NCI-H524 (cell line): ENCODE measurements around the gene MYEOV.

ENCODE experiments used
- DNase-seq, 2 experiments: peaks; one replicate each; lab custom pipeline; 2025; lab: John Stamatoyannopoulos, UW

The MYEOV gene

GRCh38 chr11:69293819-69294505 lies at the start of gene MYEOV:
MYEOV (plus strand) TSS chr11:69294155; CDS start chr11:69295355, 1,200 bp downstream.
- DNase-seq, result no peak

GRCh38 chr11:69244266-69244665 lies 49.7 kb upstream of the MYEOV start:
- DNase-seq, result no peak

GRCh38 chr11:69245041-69245440 lies 48.9 kb upstream of the MYEOV start:
- DNase-seq, result no peak

GRCh38 chr11:69245491-69246345 lies 48.2 kb upstream of the MYEOV start:
- DNase-seq, result no peak

DNA sequence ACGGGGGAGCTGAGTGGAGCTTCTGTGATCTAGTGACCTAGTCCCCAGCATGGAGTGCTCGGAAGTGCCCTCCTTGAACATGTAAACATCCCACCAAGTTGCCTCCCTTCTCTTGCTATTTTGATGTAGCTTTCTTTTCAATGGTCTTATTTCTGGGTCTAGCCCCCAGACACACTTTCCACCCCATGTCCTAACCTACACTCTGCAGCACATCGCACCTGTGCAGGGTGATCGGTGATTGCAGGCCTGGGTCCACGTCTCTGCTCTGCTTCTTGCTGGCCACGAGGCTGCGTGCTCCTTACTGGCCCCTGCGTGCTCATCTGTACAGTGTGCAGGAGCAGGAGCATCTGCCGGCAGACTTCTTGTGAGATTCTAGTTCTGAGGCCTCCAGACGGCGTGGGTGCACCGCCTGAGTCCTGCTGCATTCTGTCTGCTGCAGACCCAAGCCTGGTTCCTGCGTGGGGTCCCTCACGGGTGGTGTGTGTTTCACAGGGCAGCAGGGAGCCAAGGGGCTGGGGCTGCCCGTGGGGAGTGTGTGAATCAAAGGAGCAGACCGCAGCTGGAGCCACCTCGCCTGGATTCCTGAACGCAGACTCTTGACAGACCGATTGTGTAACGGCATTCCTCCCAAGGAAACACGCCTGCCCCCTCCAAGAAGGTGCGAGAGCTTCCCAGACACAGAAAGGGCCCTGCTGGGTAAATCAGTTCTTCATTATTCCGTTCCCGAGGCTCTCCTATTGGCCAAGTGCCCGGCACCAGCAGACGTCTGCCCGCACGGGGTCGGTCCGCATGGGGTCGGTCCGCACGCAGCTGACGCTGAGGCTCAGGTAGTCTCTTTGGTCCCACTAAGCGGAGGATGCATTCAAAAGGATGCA lies 44.4 kb upstream of the MYEOV start:
- no peak for DNase-seq

- DNase-seq, result no peak
Measured at GRCh38 chr11:69250186-69251056, 43.5 kb upstream of the MYEOV start.

DNA sequence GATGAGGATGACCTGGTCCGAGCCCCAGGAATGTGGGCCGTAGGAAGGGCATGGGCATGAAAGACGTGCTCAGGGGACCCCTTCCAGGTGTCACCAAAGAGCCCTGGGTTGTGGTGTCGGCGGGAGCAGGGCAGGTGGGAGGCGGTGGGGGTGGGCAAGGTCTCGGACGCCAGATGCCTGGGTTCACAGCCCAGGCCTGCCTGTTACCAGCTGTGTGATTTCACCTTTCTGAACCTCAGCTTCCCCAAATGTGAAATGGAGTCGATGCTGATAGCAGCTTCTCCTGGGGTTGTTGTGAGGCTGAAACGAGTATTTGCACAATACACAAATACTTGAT lies 42.9 kb upstream of the MYEOV start:
- DNase-seq, result no peak

GRCh38 chr11:69251639-69252489 lies 42.1 kb upstream of the MYEOV start:
- no peak for DNase-seq

GRCh38 chr11:69252490-69252837 lies 41.5 kb upstream of the MYEOV start:
- no peak for DNase-seq

DNA sequence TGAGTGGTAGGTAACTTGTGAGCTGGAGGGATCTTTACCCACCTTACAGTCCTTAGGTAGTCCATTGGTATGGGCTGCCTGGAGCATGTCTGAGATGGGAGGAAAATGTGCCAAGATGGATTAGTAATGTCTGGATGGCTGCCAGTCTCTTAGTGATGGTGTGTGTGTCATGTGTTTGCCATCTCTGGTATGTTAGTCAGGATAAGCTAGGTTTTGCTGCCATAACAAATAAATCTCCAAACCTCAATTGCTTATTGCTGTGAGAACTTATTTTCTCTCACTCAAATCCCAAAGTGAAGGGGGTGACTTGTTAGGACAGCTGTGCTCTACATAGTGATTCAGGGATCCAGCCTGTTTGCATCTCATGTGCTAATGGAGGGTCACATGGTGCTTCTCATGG lies 40.9 kb upstream of the MYEOV start:
- no peak for DNase-seq

DNA sequence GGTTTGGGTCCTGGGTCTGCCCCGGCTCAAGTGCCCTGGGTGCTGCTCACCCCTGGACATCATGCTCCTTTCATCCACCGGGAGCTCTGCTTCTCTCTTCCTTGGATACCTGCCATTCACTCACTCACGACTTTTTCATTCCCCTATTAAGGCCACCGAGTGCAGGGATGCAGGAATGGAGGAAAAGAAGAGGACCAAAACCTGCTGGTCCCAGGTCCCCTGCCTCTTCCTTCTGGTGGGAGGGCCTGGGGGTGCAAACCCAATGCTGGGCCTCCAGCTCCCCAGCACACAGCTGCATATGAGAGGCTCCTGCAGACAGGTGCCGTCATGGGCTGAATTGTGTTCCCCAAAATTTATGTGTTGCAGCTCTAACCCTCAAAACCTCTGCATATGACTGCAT lies 36.8 kb upstream of the MYEOV start:
- DNase-seq, result no peak

DNA sequence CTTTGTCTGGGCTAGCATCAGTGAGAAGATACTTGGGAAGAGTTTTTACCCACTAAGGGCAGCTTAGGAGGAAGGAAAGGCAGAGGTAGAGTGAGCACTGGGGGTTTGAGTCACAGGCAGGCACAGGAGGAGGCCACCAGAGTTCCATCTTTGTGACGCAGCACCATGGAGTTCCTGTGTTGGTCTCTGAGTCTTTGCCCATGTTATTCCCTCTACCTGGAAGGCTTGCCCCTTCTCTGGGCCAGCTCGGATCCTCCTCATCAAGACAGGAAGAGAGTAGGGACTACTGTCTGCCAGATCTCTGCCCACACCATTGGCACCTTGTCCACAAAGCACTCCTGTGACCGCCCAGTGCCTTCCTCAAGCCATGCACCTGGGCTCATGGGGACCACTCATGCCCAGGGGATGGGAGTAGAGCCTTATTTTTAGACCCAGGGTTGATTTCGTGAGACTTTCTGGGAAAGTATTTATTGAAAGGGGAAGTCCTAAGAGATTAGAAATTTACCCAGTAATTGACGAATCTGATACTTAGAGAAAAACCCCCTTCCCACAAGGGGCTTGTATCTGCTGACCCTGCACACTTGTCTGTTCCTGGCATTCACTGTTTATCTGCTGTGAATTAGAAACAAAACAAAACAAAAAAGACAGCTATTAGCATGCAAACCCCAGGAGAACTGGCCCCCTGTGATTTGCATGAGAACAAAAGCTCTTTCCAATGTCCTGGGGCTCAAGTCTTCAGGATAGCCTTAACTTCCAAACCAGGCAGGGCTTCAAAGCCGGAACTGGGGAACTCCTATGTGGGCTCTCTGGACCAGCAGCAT lies 35.9 kb upstream of the MYEOV start:
- DNase-seq, result no peak

DNA sequence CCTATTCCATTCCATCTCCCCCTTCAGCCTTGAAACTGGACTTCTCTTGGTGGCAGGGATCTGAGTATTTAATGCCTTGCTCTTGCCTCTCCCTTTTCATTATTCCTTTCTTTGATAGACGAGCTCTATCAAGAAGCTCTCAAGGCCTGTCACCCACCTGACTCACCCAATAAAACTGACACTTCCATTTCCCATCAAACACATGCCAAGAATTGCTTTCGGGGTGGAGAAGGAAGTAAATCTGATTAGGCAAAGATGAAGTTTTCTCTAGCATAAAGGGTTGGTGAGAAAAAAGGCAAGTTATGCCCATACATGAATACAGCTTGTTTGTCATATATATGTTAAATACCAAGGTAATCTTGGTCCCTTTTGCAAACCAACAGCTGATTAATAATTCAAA lies 34.9 kb upstream of the MYEOV start:
- no peak for DNase-seq

- DNase-seq, result no peak
Measured at GRCh38 chr11:69260622-69261021, 33.3 kb upstream of the MYEOV start.

GRCh38 chr11:69261116-69261515 lies 32.8 kb upstream of the MYEOV start:
- DNase-seq, result no peak

- no peak for DNase-seq
Measured at GRCh38 chr11:69262918-69263735, 30.8 kb upstream of the MYEOV start.

GRCh38 chr11:69263736-69264052 lies 30.3 kb upstream of the MYEOV start:
- DNase-seq, result no peak

DNA sequence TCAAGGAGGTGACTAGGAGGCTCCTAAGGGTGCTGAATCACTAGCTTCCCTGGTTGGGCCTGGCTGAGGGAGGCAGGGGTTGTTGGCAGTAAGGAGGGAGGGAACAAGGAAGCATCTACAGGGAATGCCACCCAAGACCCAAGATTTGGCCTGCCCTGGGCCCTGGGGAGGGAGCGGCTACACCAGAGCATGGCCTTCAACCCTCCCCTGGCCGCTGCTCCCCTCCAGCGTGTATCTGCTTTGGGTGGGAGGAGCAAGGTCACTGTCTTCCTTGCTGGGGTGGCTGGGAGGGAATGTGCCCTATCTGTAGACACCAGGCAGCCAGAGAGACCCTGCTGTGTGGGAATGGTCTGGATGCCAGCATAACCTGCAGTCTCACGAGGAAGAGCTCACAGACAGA lies 29.5 kb upstream of the MYEOV start:
- DNase-seq, result no peak

DNA sequence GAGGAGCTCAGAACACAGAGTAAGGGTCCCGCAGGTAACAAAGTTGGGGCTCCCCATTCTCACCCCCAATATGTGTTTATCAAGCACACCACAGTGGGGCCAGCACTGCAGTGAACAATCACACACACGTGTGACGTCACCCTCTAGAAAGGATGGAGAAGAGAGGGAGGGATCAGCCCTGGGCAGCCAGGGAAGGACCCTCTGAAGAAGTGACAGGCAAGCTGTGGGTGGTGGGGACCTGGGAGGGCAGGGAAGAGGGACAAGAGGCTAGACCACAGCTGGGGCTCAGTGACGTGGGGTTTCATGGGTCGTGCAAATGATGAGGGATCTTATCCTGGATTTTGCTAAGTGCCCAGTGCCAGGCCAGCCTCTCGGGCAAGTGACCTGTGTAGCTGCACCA lies 28.7 kb upstream of the MYEOV start:
- no peak for DNase-seq
